ENCODE results near the gene TRAPPC2. TPM values are rescaled to one million over a fixed set of nuclear protein-coding genes. Genes with fewer than 3 reads are reported as not detected.

The TRAPPC2 gene
- total and polyA plus RNA-seq, 8 donors = 4.4 to 13.2 (median 8.9) TPM

GRCh38 chrX:13716905-13717304, 17.5 kb downstream of the TRAPPC2 start:
- Histone ChIP-seq H3K9me3 (no peaks in the 10 kb centered on the region), H3K4me3 (no peak overlapping the region), H3K4me1 (peaks cover 4 to 5% (median 4%) of the 10 kb centered on the region in 3 donors), H3K27me3 (no peaks in the 10 kb centered on the region), H3K27ac (no peak overlapping the region), H3K36me3 (peaks cover 0 to 11% (median 0%) of the 10 kb centered on the region in 3 donors)
- WGBS, 2 donors = 89 to 93% methylated on average over 6 of the region's 6 CpGs
- no peak for ATAC-seq
- DNase-seq = no peak
- no peak for TF ChIP-seq CTCF (IDR thresholded peaks at IDR 0.05)
- peak; percentile 90 for FAIRE-seq
- intact Hi-C loops (cut with DNase I) = no loop called here

- no peak for FAIRE-seq
- Histone ChIP-seq H3K4me1 (peaks cover 0 to 5% (median 4%) of the 10 kb centered on the region in 3 donors), H3K9me3 (no peaks in the 10 kb centered on the region), H3K4me3 (no peak overlapping the region), H3K27me3 (no peaks in the 10 kb centered on the region), H3K36me3 (peaks cover 0 to 11% (median 0%) of the 10 kb centered on the region in 3 donors), H3K27ac (no peak overlapping the region)
- no peak for DNase-seq
- WGBS, 2 donors = 91 to 95% methylated on average over 9 of the region's 9 CpGs
- intact Hi-C loops (cut with DNase I) = no loop called here
- ATAC-seq = no peak
- TF ChIP-seq CTCF (IDR thresholded peaks at IDR 0.05) = no peak
Observed at GRCh38 chrX:13716455-13716854, 18.0 kb downstream of the TRAPPC2 start.

GRCh38 chrX:13711141-13711540, 23.3 kb downstream of the TRAPPC2 start:
- Histone ChIP-seq H3K9me3 (no peaks in the 10 kb centered on the region), H3K27ac (no peak overlapping the region), H3K36me3 (no peaks in the 10 kb centered on the region), H3K27me3 (no peaks in the 10 kb centered on the region), H3K4me1 (no peaks in the 10 kb centered on the region), H3K4me3 (no peak overlapping the region)
- FAIRE-seq (no peak), ATAC-seq (no peak), DNase-seq (no peak)
- intact Hi-C loops (cut with DNase I) = no loop called here
- 62 to 77% methylated on average over 4 of the region's 4 CpGs for WGBS, 2 donors
- no peak for TF ChIP-seq CTCF (IDR thresholded peaks at IDR 0.05)

GRCh38 chrX:13703589-13703988, 30.8 kb downstream of the TRAPPC2 start:
- WGBS, 2 donors = 46 to 71% methylated on average over 3 of the region's 3 CpGs
- DNase-seq = no peak
- H3K36me3 ChIP-seq = no peaks in the 10 kb centered on the region
- no peak for ATAC-seq
- H3K27ac ChIP-seq = no peak overlapping the region
- intact Hi-C loops (cut with DNase I) = no loop called here
- no peaks in the 10 kb centered on the region for H3K27me3 ChIP-seq
- TF ChIP-seq CTCF (IDR thresholded peaks at IDR 0.05) = no peak
- peaks cover 0 to 22% (median 8%) of the 10 kb centered on the region in 3 donors for H3K4me1 ChIP-seq
- no peaks in the 10 kb centered on the region for H3K9me3 ChIP-seq
- FAIRE-seq = no peak
- H3K4me3 ChIP-seq = no peak overlapping the region

- WGBS, 2 donors = 43 to 50% methylated on average over 3 of the region's 3 CpGs
- H3K9me3 ChIP-seq = no peaks in the 10 kb centered on the region
- H3K4me3 ChIP-seq = no peak overlapping the region
- no peaks in the 10 kb centered on the region for H3K36me3 ChIP-seq
- peak; percentile 36 to 42 (median 40) for ATAC-seq
- intact Hi-C loops (cut with DNase I) = no loop called here
- no peak for TF ChIP-seq CTCF (IDR thresholded peaks at IDR 0.05)
- no peak overlapping the region for H3K27ac ChIP-seq
- H3K27me3 ChIP-seq = no peaks in the 10 kb centered on the region
- no peak for DNase-seq
- H3K4me1 ChIP-seq = peaks cover 0 to 26% (median 8%) of the 10 kb centered on the region in 3 donors
- no peak for FAIRE-seq
Observed at GRCh38 chrX:13703135-13703534, 31.3 kb downstream of the TRAPPC2 start.

Data from pancreas (tissue), 10 donors.